ENCODE results near the gene ZC3H12A. TPM values are rescaled to one million over a fixed set of nuclear protein-coding genes. Genes with fewer than 3 reads are reported as not detected.

The ZC3H12A gene
- polyA plus RNA-seq, 3 donors: 5.2 to 155 (median 5.8) TPM

DNA sequence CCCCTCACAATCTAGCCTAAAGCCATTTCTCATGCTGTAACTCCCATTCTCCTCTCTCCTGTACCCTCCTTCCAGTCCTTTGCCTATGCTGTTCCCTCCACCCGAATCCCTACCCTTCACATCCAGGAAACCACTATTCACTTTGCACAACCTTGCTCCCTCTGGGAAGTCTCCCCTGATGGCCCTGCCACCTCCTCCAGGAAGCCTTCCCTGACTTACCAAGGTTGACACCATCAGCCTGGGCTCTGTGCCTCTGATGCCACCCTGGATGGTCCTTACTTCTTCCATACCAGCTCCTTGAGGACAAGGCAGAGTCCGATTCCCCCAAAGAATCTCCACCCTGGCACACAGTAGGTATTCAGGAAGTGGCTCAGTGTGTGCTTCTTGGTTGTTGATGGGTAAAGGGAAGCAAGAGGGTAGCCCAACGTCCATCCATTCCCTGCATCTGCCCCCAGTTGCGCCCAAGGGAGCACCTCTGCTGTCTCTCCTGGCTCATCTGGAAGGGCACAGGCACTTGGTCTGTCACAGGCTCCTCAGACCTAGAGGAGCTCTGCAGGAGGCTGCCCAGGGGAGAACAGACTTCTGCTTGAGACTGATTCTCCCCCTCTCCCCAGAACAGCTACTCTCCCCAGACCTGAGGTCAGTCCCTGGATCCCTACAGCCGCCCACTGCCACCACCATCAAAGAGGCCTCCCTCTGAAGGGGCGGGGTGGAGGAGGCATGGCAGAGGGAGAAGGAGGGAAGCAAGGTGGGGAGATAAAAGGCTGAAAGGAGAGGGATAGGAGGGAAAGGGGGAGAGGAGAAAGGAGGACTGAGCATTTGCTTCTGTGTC is 36.1 kb upstream of the ZC3H12A start:
- H3K4me3 Mint-ChIP-seq: no peak overlapping the region
- intact Hi-C loops (cut with micrococcal nuclease): no loop called here
- no peaks in the 10 kb centered on the region for H3K4me1 ChIP-seq (ENCODE audit: control insufficient read depth in 1 of 2, insufficient read depth in 2 of 2, low read length in 2 of 2)
- no peak overlapping the region for H3K4me2 ChIP-seq (replicated peaks; ENCODE audit: extremely low read depth, low read length, poor library complexity, severe bottlenecking)
- H3K79me2 ChIP-seq (ENCODE audit: insufficient read depth, low read length): no peaks in the 10 kb centered on the region
- peaks cover 0 to 3% (median 0%) of the 10 kb centered on the region in 7 donors for H3K9me3 Mint-ChIP-seq
- H3K36me3 Mint-ChIP-seq: no peaks in the 10 kb centered on the region
- 84% methylated on average over 3 of the region's 6 CpGs for whole genome bisulfite sequencing (ENCODE audit: insufficient coverage)
- H3K9ac ChIP-seq (ENCODE audit: insufficient read depth, low read length, poor library complexity, severe bottlenecking): no peak overlapping the region
- H3K27me3 ChIP-seq (ENCODE audit: control insufficient read depth in 2 of 2, insufficient read depth in 2 of 2, low read length in 2 of 2): peaks cover 0 to 2% of the 10 kb centered on the region in 2 donors
- no peaks in the 10 kb centered on the region for H3K36me3 ChIP-seq (replicated peaks in 1 of 2; ENCODE audit: control insufficient read depth in 1 of 2, insufficient read depth in 2 of 2, low read length in 2 of 2)
- H3K27ac ChIP-seq (ENCODE audit: low read depth in 1 of 2, low read length in 2 of 2): no peak overlapping the region
- peaks cover 14 to 21% (median 16%) of the 10 kb centered on the region in 3 donors for H3K27me3 Mint-ChIP-seq (ENCODE audit: low read depth in 3 of 3)
- peak overlapping the region in 2 of 7 donors; percentile 15 to 43 for H3K27ac Mint-ChIP-seq
- H3K9me3 ChIP-seq (replicated peaks in 1 of 2; ENCODE audit: control insufficient read depth in 1 of 2, insufficient read depth in 1 of 2, low read length in 2 of 2): no peaks in the 10 kb centered on the region
- no peaks in the 10 kb centered on the region for H4K20me1 ChIP-seq (ENCODE audit: insufficient read depth, low read length)
- H3K4me3 ChIP-seq (replicated peaks in 1 of 3; ENCODE audit: low read depth in 2 of 3, low read length in 3 of 3): no peak overlapping the region
- no peak for DNase-seq
- H3K4me1 Mint-ChIP-seq: no peaks in the 10 kb centered on the region
- TF ChIP-seq, protein P1, sequence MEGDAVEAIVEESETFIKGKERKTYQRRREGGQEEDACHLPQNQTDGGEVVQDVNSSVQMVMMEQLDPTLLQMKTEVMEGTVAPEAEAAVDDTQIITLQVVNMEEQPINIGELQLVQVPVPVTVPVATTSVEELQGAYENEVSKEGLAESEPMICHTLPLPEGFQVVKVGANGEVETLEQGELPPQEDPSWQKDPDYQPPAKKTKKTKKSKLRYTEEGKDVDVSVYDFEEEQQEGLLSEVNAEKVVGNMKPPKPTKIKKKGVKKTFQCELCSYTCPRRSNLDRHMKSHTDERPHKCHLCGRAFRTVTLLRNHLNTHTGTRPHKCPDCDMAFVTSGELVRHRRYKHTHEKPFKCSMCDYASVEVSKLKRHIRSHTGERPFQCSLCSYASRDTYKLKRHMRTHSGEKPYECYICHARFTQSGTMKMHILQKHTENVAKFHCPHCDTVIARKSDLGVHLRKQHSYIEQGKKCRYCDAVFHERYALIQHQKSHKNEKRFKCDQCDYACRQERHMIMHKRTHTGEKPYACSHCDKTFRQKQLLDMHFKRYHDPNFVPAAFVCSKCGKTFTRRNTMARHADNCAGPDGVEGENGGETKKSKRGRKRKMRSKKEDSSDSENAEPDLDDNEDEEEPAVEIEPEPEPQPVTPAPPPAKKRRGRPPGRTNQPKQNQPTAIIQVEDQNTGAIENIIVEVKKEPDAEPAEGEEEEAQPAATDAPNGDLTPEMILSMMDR (IDR thresholded peaks at IDR 0.05): no peak
- no peak overlapping the region for H2AFZ ChIP-seq (ENCODE audit: insufficient read depth, low read depth, low read length, poor library complexity, severe bottlenecking)

DNA sequence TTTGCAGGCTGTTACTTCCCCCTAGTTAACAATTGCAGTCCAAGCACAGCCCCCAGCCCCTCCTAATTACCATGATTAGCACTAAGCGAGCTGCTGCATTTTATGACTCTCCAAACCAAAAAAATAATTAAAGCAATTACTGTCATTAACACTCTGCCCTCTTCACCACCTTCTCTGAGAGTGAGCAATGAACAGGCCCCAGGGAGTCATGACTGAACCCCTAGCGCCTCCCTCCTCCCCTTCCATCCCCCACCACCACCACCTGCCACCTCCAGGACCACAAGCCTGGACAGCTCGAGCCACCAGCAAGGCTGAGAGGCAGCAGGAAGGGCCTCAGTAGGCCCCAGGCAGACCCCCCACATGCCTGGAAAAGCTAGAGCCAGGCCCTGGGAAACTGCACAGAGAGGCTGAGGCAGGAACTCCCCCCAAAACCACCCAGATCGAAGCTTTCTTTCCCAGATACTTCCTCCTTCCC is 35.5 kb upstream of the ZC3H12A start:
- 53% methylated on average over 4 of the region's 4 CpGs for WGBS (ENCODE audit: insufficient coverage)

More for the DNA sequence above, 35.5 kb upstream of the ZC3H12A start:
- intact Hi-C loops (cut with micrococcal nuclease): no loop called here
- DNase-seq: no peak
- Histone ChIP-seq H3K4me1 (ENCODE audit: control insufficient read depth in 1 of 2, insufficient read depth in 2 of 2, low read length in 2 of 2) (no peaks in the 10 kb centered on the region), H3K9ac (ENCODE audit: insufficient read depth, low read length, poor library complexity, severe bottlenecking) (no peak overlapping the region), H3K27ac (ENCODE audit: low read depth in 1 of 2, low read length in 2 of 2) (no peak overlapping the region), H3K9me3 (replicated peaks in 1 of 2; ENCODE audit: control insufficient read depth in 1 of 2, insufficient read depth in 1 of 2, low read length in 2 of 2) (no peaks in the 10 kb centered on the region), H3K4me2 (replicated peaks; ENCODE audit: extremely low read depth, low read length, poor library complexity, severe bottlenecking) (no peak overlapping the region), H3K36me3 (replicated peaks in 1 of 2; ENCODE audit: control insufficient read depth in 1 of 2, insufficient read depth in 2 of 2, low read length in 2 of 2) (no peaks in the 10 kb centered on the region), H2AFZ (ENCODE audit: insufficient read depth, low read depth, low read length, poor library complexity, severe bottlenecking) (no peak overlapping the region), H3K79me2 (ENCODE audit: insufficient read depth, low read length) (no peaks in the 10 kb centered on the region), H3K4me3 (replicated peaks in 1 of 3; ENCODE audit: low read depth in 2 of 3, low read length in 3 of 3) (no peak overlapping the region), H4K20me1 (ENCODE audit: insufficient read depth, low read length) (no peaks in the 10 kb centered on the region), H3K27me3 (ENCODE audit: control insufficient read depth in 2 of 2, insufficient read depth in 2 of 2, low read length in 2 of 2) (peaks cover 0 to 2% of the 10 kb centered on the region in 2 donors)
- peaks cover 0 to 3% (median 0%) of the 10 kb centered on the region in 7 donors for H3K9me3 Mint-ChIP-seq
- TF ChIP-seq, protein P1 (IDR thresholded peaks at IDR 0.05): no peak
- H3K4me1 Mint-ChIP-seq: no peaks in the 10 kb centered on the region
- H3K27ac Mint-ChIP-seq: no peak overlapping the region
- H3K36me3 Mint-ChIP-seq: no peaks in the 10 kb centered on the region
- H3K4me3 Mint-ChIP-seq: no peak overlapping the region
- peaks cover 16 to 23% (median 17%) of the 10 kb centered on the region in 3 donors for H3K27me3 Mint-ChIP-seq (ENCODE audit: low read depth in 3 of 3)

Data from CD14-positive monocyte (primary cell).